Caco-2 (cell line): Measurements from ENCODE around the gene ANXA10. TPM values are rescaled to one million over a fixed set of nuclear protein-coding genes. Genes with fewer than 3 reads are reported as not detected.

Source experiments
- BruUV-seq: library from RNA; stranded (reverse); fragments of 400-500 nt; replicated peaks from 2 replicates; lab custom pipeline; 2021; lab: Mats Ljungman, UMichigan
- CTCF ChIA-PET: fragments of 300-600 bp; sonication (Branson Sonifier 250); formaldehyde crosslinking; loops from one replicate; lab custom pipeline; 2022; ENCODE audit warnings: antibody characterized with exemption; lab: Charles Lee
- POLR2A ChIA-PET: fragments of 300-600 bp; sonication (Branson Sonifier 250); formaldehyde crosslinking; loops from one replicate; lab custom pipeline; 2022; ENCODE audit warnings: antibody characterized with exemption; lab: Charles Lee
- DNase-seq, 2 experiments: peaks; one replicate each; pipeline versions ENCODE4 v3.0.0 to v3.0.0-alpha.2; 2020 to 2022
- H3K27me3 ChIP-seq: replicated peaks from 2 replicates; pipeline ENCODE4 v1.6.0; 2011; ENCODE audit warnings: low read length; ENCODE audit not compliant: control insufficient read depth, insufficient read depth
- H3K36me3 ChIP-seq: 2 replicates; pipeline ENCODE4 v1.5.1; 2011; ENCODE audit warnings: low read length; ENCODE audit not compliant: control insufficient read depth, insufficient read depth
- H3K4me1 ChIP-seq: fragments of 250-450 bp; sonication (Bioruptor Pico); 2 replicates; pipeline ENCODE4 v1.5.1; 2020; ENCODE audit warnings: mild to moderate bottlenecking
- H3K4me3 ChIP-seq: 2 replicates; pipeline ENCODE4 v1.5.1; 2011; ENCODE audit warnings: low read depth, mild to moderate bottlenecking, control low read depth, low read length
- H3K9me3 ChIP-seq: fragments of 250-450 bp; sonication (Bioruptor Pico); 2 replicates; pipeline ENCODE4 v1.5.1; 2020; ENCODE audit warnings: mild to moderate bottlenecking, moderate library complexity
- H3K27ac Mint-ChIP-seq: one replicate; pipeline ENCODE4 v1.8.0; 2022; ENCODE audit warnings: mixed read lengths; ENCODE audit not compliant: unreplicated experiment
- H3K27me3 Mint-ChIP-seq: one replicate; pipeline ENCODE4 v1.8.0; 2022; ENCODE audit warnings: mixed read lengths; ENCODE audit not compliant: insufficient read depth, unreplicated experiment
- H3K36me3 Mint-ChIP-seq: one replicate; pipeline ENCODE4 v1.8.0; 2022; ENCODE audit warnings: mild to moderate bottlenecking, mixed read lengths; ENCODE audit not compliant: insufficient read depth, unreplicated experiment
- H3K4me1 Mint-ChIP-seq: one replicate; pipeline ENCODE4 v1.8.0; 2022; ENCODE audit warnings: low read depth, mixed read lengths; ENCODE audit not compliant: unreplicated experiment
- H3K4me3 Mint-ChIP-seq: one replicate; pipeline ENCODE4 v1.8.0; 2022; ENCODE audit warnings: mild to moderate bottlenecking, moderate library complexity, mixed read lengths; ENCODE audit not compliant: unreplicated experiment
- H3K9me3 Mint-ChIP-seq: one replicate; pipeline ENCODE4 v1.8.0; 2022; ENCODE audit warnings: mixed read lengths; ENCODE audit not compliant: unreplicated experiment
- intact Hi-C: fragments of 100-400 bp; cut with micrococcal nuclease; formaldehyde crosslinking; loops from one replicate; pipeline ENCODE4 v1.10.0; 2022; ENCODE audit not compliant: unreplicated experiment
- total RNA-seq: library from RNA; stranded (reverse); gene quantifications from 2 replicates; pipeline ENCODE4 v1.2.3, GENCODE V29; 2022
- TF ChIP-seq, protein P1 (sequence below), 2 experiments: fragments of 200-600 bp in 1 of 2; IDR thresholded peaks; 1 replicate in 1 of 2; 2 replicates in 1 of 2; pipeline versions ENCODE4 v1.5.1 to v1.8.0; 2011 to 2022; ENCODE audit warnings: antibody characterized with exemption in 1 of 2, control low read depth in 1 of 2, inconsistent platforms in 1 of 2, low read depth in 1 of 2, low read length in 1 of 2, mild to moderate bottlenecking in 1 of 2, moderate library complexity in 1 of 2; ENCODE audit not compliant: insufficient read depth in 1 of 2, severe bottlenecking in 1 of 2, unreplicated experiment in 1 of 2

ANXA10 gene
- total RNA-seq, 1 experiment from 2014 or later: not detected

DNA sequence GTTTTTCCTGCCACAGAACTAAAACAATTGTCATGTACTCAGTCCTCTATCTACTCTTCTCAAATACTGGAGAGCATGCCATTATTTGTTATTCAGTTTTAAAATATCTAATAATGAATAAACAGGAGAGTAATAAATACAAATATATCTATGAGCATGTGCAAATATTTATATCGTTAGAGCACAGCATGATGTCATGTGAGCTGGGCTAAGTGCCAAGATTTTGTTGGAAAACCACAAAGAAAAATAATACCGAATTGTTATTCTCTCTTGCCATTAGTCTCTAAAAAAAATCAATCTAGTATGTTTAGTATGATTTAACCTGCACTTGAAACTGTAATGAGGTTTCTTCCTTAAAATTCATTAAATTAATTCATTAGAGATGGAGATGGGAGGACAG is 129.0 kb downstream of the ANXA10 start:
- TF ChIP-seq, protein P1, sequence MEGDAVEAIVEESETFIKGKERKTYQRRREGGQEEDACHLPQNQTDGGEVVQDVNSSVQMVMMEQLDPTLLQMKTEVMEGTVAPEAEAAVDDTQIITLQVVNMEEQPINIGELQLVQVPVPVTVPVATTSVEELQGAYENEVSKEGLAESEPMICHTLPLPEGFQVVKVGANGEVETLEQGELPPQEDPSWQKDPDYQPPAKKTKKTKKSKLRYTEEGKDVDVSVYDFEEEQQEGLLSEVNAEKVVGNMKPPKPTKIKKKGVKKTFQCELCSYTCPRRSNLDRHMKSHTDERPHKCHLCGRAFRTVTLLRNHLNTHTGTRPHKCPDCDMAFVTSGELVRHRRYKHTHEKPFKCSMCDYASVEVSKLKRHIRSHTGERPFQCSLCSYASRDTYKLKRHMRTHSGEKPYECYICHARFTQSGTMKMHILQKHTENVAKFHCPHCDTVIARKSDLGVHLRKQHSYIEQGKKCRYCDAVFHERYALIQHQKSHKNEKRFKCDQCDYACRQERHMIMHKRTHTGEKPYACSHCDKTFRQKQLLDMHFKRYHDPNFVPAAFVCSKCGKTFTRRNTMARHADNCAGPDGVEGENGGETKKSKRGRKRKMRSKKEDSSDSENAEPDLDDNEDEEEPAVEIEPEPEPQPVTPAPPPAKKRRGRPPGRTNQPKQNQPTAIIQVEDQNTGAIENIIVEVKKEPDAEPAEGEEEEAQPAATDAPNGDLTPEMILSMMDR (IDR thresholded peaks at IDR 0.05; ENCODE audit: insufficient read depth in 1 of 2, low read depth in 1 of 2, low read length in 1 of 2, severe bottlenecking in 1 of 2, unreplicated experiment in 1 of 2): no peak
- H3K4me3 Mint-ChIP-seq: no peak overlapping the region
- H3K4me1 ChIP-seq: no peaks in the 10 kb centered on the region
- BruUV-seq: no TSS peak
- H3K27ac Mint-ChIP-seq: no peak overlapping the region
- no peaks in the 10 kb centered on the region for H3K4me1 Mint-ChIP-seq
- no peaks in the 10 kb centered on the region for H3K36me3 Mint-ChIP-seq
- ChIA-PET CTCF (no interaction called here), POLR2A (no interaction called here)
- no peaks in the 10 kb centered on the region for H3K27me3 Mint-ChIP-seq
- no peaks in the 10 kb centered on the region for H3K9me3 ChIP-seq
- no peak for DNase-seq
- H3K4me3 ChIP-seq: no peak overlapping the region
- H3K27me3 ChIP-seq: no peaks in the 10 kb centered on the region
- intact Hi-C loops: no loop called here
- H3K9me3 Mint-ChIP-seq: peaks cover 10% of the 10 kb centered on the region
- no peaks in the 10 kb centered on the region for H3K36me3 ChIP-seq

Other genes with a start within 250 kb of the ANXA10 start
- 0.70 TPM in 2 replicates for gene DDX60, start 226.2 kb downstream of the ANXA10 start, total RNA-seq